HL-60 (cell line): ENCODE data around the gene PRDM2.

Source experiments
- CTCF ChIP-seq: IDR thresholded peaks from one replicate; pipeline ENCODE4 v1.5.1; 2011; ENCODE audit warnings: low read length, control low read depth, inconsistent platforms; ENCODE audit not compliant: insufficient read depth
- GABPA ChIP-seq: IDR thresholded peaks from 2 replicates; pipeline ENCODE4 v1.6.1; 2012; ENCODE audit warnings: low read depth
- POLR2AphosphoS5 ChIP-seq: IDR thresholded peaks from 2 replicates; pipeline ENCODE4 v1.6.1; 2012; ENCODE audit warnings: low read depth
- SPI1 ChIP-seq: IDR thresholded peaks from 2 replicates; pipeline ENCODE4 v1.6.1; 2012; ENCODE audit warnings: low read depth, mild to moderate bottlenecking, borderline replicate concordance

GRCh38 chr1:13813398-13814012 lies 113.5 kb downstream of the PRDM2 start:
- no peak for TF ChIP-seq CTCF
- TF ChIP-seq GABPA, result no peak
- TF ChIP-seq SPI1, result no peak
- no peak for TF ChIP-seq POLR2AphosphoS5
